MCF 10A (cell line): ENCODE results near the gene KIFC3. TPM values are rescaled to one million over a fixed set of nuclear protein-coding genes. Genes with fewer than 3 reads are reported as not detected.
"Not testable (repeated sequence)": the region's sequence is repeated elsewhere in the genome, so short reads cannot be mapped to it uniquely, and the experiment has no call there.

ENCODE experiments used
- BruUV-seq: library from RNA; stranded (reverse); fragments of 400-500 nt; replicated peaks from 2 replicates; lab custom pipeline; 2021; lab: Mats Ljungman, UMichigan
- CTCF ChIA-PET: fragments of 300-600 bp; sonication (Branson Sonifier 250); formaldehyde crosslinking; extraction: SDS; loops from one replicate; lab custom pipeline; 2021; ENCODE audit warnings: antibody characterized with exemption, inconsistent platforms; lab: Yijun Ruan, JAX
- POLR2A ChIA-PET: fragments of 300-600, 350-650 bp; sonication (Branson Sonifier 250); formaldehyde crosslinking; extraction: SDS; loops from one replicate; lab custom pipeline; 2020; ENCODE audit warnings: antibody characterized with exemption, inconsistent platforms; lab: Yijun Ruan, JAX
- DNase-seq: peaks from one replicate; pipeline ENCODE4 v3.0.0-alpha.2; 2018; ENCODE audit not compliant: unreplicated experiment
- H3K27ac Mint-ChIP-seq: one replicate; pipeline ENCODE4 v1.8.0; 2022; ENCODE audit warnings: mild to moderate bottlenecking, low read depth, mixed read lengths; ENCODE audit not compliant: unreplicated experiment
- H3K27me3 Mint-ChIP-seq: one replicate; pipeline ENCODE4 v1.8.0; 2022; ENCODE audit warnings: mixed read lengths; ENCODE audit not compliant: insufficient read depth, unreplicated experiment
- H3K36me3 Mint-ChIP-seq: one replicate; pipeline ENCODE4 v1.8.0; 2022; ENCODE audit warnings: mild to moderate bottlenecking, moderate library complexity, mixed read lengths; ENCODE audit not compliant: insufficient read depth, unreplicated experiment
- H3K4me1 Mint-ChIP-seq: one replicate; pipeline ENCODE4 v1.8.0; 2022; ENCODE audit warnings: mixed read lengths; ENCODE audit not compliant: insufficient read depth, unreplicated experiment
- H3K4me3 Mint-ChIP-seq: one replicate; pipeline ENCODE4 v1.8.0; 2022; ENCODE audit warnings: mild to moderate bottlenecking, moderate library complexity, mixed read lengths; ENCODE audit not compliant: unreplicated experiment
- H3K9me3 Mint-ChIP-seq: one replicate; pipeline ENCODE4 v1.8.0; 2022; ENCODE audit warnings: mixed read lengths; ENCODE audit not compliant: unreplicated experiment
- CTCF ChIP-seq: fragments of 200-600 bp; IDR thresholded peaks from one replicate; pipeline ENCODE4 v1.8.0; 2022; ENCODE audit warnings: antibody characterized with exemption, mild to moderate bottlenecking; ENCODE audit not compliant: unreplicated experiment
- intact Hi-C: fragments of 100-400 bp; cut with micrococcal nuclease; formaldehyde crosslinking; loops from 2 replicates; pipeline ENCODE4 v1.14.1; 2022
- total RNA-seq: library from RNA; stranded (reverse); gene quantifications from 2 replicates; pipeline ENCODE4 v1.2.3, GENCODE V29; 2022

KIFC3 gene
- total RNA-seq, 1 experiment from 2014 or later = 120 TPM

DNA sequence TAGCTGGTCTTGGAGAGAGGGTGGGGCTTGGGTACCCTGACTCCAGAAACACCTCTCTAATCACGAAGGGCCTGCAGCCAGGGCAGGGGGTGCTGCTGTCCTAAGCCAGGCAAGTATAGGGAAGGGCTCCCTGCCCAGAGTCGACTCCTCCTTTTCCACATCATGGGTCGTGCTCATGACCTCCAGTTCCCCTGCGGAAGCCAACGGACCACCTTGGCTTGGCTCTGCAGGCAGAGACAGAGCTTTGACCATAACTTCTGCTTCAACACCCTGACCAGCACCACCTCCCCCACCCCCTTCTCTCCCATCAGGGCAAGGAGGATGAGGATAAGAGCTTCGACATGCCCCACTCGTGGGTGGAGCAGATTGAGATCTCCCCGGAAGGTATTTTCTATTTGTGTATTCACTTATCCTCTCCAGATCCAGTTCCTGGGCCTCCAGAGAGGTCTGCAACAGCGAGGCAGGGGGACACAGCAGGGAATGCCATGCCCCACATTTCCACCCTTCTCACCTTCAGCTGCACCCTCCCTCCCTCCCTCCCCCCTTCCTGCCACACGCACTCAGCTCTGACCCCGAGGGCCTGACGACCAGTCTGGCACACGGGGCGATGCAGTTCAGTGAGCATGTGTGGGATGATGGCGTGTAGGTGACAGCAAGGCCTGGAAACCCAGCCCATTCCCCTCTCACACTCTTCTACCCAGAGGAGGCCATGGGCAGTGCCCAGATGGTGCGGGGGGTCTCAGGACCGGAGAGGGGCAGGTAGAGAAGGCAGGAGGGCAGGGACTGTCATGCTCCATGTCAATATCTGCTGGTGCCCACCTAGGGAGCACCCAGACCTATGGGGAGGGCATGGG, 80.7 kb downstream of the KIFC3 start:
- no peak for DNase-seq
- H3K27ac Mint-ChIP-seq = no peak overlapping the region
- no peaks in the 10 kb centered on the region for H3K4me1 Mint-ChIP-seq
- BruUV-seq = no TSS peak
- H3K4me3 Mint-ChIP-seq = no peak overlapping the region
- ChIA-PET CTCF (interaction anchor here (0.6 to 1.1 kb wide), 3 partner anchors 35 to 147 kb away, joined by 3 to 4 read pairs (median 3); no protein-coding TSS in a partner anchor), POLR2A (no interaction called here)
- no peaks in the 10 kb centered on the region for H3K9me3 Mint-ChIP-seq
- intact Hi-C loops = loop anchor here (2.0 kb wide), 2 partner anchors 73 to 131 kb away; no protein-coding TSS in a partner anchor
- no peaks in the 10 kb centered on the region for H3K27me3 Mint-ChIP-seq
- TF ChIP-seq CTCF = no peak
- no peaks in the 10 kb centered on the region for H3K36me3 Mint-ChIP-seq

DNA sequence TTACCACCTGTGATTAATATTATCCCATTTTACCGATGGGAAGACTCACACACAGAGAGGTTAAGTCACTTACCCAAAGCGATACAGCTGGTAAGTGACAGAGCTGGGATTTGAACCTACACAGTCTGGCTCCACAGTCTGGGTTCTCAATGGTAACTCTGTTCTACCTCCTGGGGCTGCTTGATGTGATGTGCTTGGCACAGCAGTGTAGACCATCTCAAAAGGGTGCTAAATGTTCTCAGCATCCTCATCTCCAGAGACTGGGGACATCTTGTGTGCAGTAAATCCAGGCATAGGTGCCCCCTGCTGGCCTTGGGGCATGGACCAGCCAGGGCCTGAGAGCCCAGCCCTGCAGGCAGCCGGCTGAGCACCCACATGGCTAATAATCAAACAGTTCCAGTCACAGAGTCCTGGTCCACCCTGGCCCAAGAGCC, 82.1 kb downstream of the KIFC3 start:
- H3K36me3 Mint-ChIP-seq = no peaks in the 10 kb centered on the region
- H3K9me3 Mint-ChIP-seq = no peaks in the 10 kb centered on the region
- ChIA-PET CTCF (interaction anchor here (0.6 kb wide), 1 partner anchor 16 kb away, joined by 4 read pairs; no protein-coding TSS in a partner anchor), POLR2A (no interaction called here)
- intact Hi-C loops = loop anchor here (1.0 to 2.0 kb wide), 4 partner anchors 71 to 144 kb away; no protein-coding TSS in a partner anchor
- H3K27me3 Mint-ChIP-seq = peaks cover 1% of the 10 kb centered on the region
- BruUV-seq = no TSS peak
- peak; percentile 64 for TF ChIP-seq CTCF
- H3K4me1 Mint-ChIP-seq = no peaks in the 10 kb centered on the region
- H3K27ac Mint-ChIP-seq = no peak overlapping the region
- DNase-seq = peak; percentile 69
- H3K4me3 Mint-ChIP-seq = no peak overlapping the region

- no peak overlapping the region for H3K4me3 Mint-ChIP-seq
- H3K27ac Mint-ChIP-seq = no peak overlapping the region
- ChIA-PET POLR2A (no interaction called here), CTCF (interaction anchor here (1.6 kb wide), 1 partner anchor 65 kb away, joined by 5 read pairs; no protein-coding TSS in a partner anchor)
- no peaks in the 10 kb centered on the region for H3K4me1 Mint-ChIP-seq
- BruUV-seq = no TSS peak
- H3K27me3 Mint-ChIP-seq = peaks cover 49% of the 10 kb centered on the region
- intact Hi-C loops = no loop called here
- no peak for DNase-seq
- H3K36me3 Mint-ChIP-seq = no peaks in the 10 kb centered on the region
- H3K9me3 Mint-ChIP-seq = no peaks in the 10 kb centered on the region
- no peak for TF ChIP-seq CTCF
Observed at GRCh38 chr16:57714047-57714446, 88.2 kb downstream of the KIFC3 start.

DNA sequence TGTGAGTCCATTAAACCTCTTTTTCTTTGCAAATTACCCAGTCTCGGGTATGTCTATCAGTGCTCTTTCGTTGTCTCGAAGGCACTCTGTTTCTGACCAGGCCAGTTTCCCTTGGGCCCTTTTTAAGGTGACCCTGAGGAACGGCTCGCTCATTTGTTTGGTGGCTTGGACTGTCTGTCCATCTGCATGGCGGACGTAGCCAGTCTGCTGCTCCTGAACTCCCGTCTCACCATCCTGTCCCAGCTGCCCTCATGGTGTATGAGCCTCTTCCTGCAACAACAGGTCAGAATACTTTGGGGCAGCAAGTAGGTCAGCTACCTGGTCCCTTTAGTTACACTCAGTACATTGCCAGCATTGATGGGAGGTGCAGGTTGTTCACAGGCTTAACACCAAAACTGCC, 88.7 kb downstream of the KIFC3 start:
- DNase-seq = no peak
- Mint-ChIP-seq H3K27ac (no peak overlapping the region), H3K4me1 (no peaks in the 10 kb centered on the region), H3K27me3 (peaks cover 51% of the 10 kb centered on the region), H3K9me3 (no peaks in the 10 kb centered on the region), H3K4me3 (no peak overlapping the region), H3K36me3 (no peaks in the 10 kb centered on the region)
- intact Hi-C loops = no loop called here
- ChIA-PET CTCF (interaction anchor here (0.7 to 1.6 kb wide), 4 partner anchors 10 to 137 kb away, joined by 3 to 8 read pairs (median 4); no protein-coding TSS in a partner anchor), POLR2A (interaction anchor here (0.7 to 1.3 kb wide), 2 partner anchors 22 to 113 kb away, joined by 3 to 4 read pairs; partner anchors contain the start of gene KATNB1)
- BruUV-seq = no TSS peak
- TF ChIP-seq CTCF = no peak

GRCh38 chr16:57712569-57712968, 89.7 kb downstream of the KIFC3 start:
- H3K9me3 Mint-ChIP-seq, H3K4me3 Mint-ChIP-seq, BruUV-seq, H3K27ac Mint-ChIP-seq, H3K36me3 Mint-ChIP-seq, intact Hi-C loops, H3K4me1 Mint-ChIP-seq, DNase-seq: not testable (repeated sequence)
- POLR2A ChIA-PET = interaction anchor here (1.3 kb wide), 1 partner anchor 23 kb away, joined by 4 read pairs; the partner anchor contains the start of gene KATNB1
- H3K27me3 Mint-ChIP-seq = peaks cover 61% of the 10 kb centered on the region
- CTCF ChIA-PET = interaction anchor here (0.7 to 1.6 kb wide), 4 partner anchors 64 to 136 kb away, joined by 3 to 8 read pairs (median 4); no protein-coding TSS in a partner anchor
